HEK293T (cell line): ENCODE data around the gene WWC1.

Source experiments
- CTCF ChIA-PET: fragments of 350-600 bp; formaldehyde crosslinking; extraction: SDS; loops from one replicate; lab custom pipeline; 2021; ENCODE audit warnings: antibody characterized with exemption, inconsistent platforms; lab: Yijun Ruan, JAX
- POLR2A ChIA-PET: fragments of 350-600 bp; formaldehyde crosslinking; extraction: SDS; loops from one replicate; lab custom pipeline; 2020; ENCODE audit warnings: antibody characterized with exemption, inconsistent platforms; lab: Yijun Ruan, JAX
- DNase-seq: peaks from one replicate; pipeline ENCODE4 v3.0.0; 2012; ENCODE audit warnings: mixed read lengths; ENCODE audit errors: extremely low spot score
- ARNT ChIP-seq: fragments of 450-650 bp; IDR thresholded peaks from 2 replicates; pipeline ENCODE4 v1.6.1; 2017; ENCODE audit warnings: mild to moderate bottlenecking
- BHLHE40 ChIP-seq: fragments of 450-650 bp; IDR thresholded peaks from 2 replicates; pipeline ENCODE4 v1.6.1; 2016; ENCODE audit warnings: mild to moderate bottlenecking, moderate library complexity, borderline replicate concordance
- CTBP1 ChIP-seq: fragments of 450-650 bp; IDR thresholded peaks from 2 replicates; pipeline ENCODE4 v1.6.1; 2016; ENCODE audit warnings: borderline replicate concordance
- ELF4 ChIP-seq: fragments of 450-650 bp; IDR thresholded peaks from 2 replicates; pipeline ENCODE4 v1.6.1; 2017; ENCODE audit warnings: antibody characterized with exemption
- FOXA1 ChIP-seq: fragments of 450-650 bp; IDR thresholded peaks from 2 replicates; pipeline ENCODE4 v1.6.1; 2016; ENCODE audit warnings: mild to moderate bottlenecking
- FOXK2 ChIP-seq: fragments of 450-650 bp; IDR thresholded peaks from 2 replicates; pipeline ENCODE4 v1.6.1; 2016; ENCODE audit warnings: mild to moderate bottlenecking
- FOXM1 ChIP-seq: fragments of 450-650 bp; IDR thresholded peaks from 2 replicates; pipeline ENCODE4 v1.6.1; 2017; ENCODE audit warnings: mild to moderate bottlenecking, borderline replicate concordance
- HDGF ChIP-seq: fragments of 450-650 bp; IDR thresholded peaks from 2 replicates; pipeline ENCODE4 v1.6.1; 2017; ENCODE audit warnings: antibody characterized with exemption, borderline replicate concordance
- L3MBTL2 ChIP-seq: fragments of 450-650 bp; conservative IDR thresholded peaks from 2 replicates; pipeline ENCODE4 v1.6.1; 2016; ENCODE audit warnings: mild to moderate bottlenecking
- LEF1 ChIP-seq: fragments of 450-650 bp; IDR thresholded peaks from 2 replicates; pipeline ENCODE4 v1.6.1; 2017; ENCODE audit warnings: mild to moderate bottlenecking, borderline replicate concordance
- NFRKB ChIP-seq: fragments of 450-650 bp; IDR thresholded peaks from 2 replicates; pipeline ENCODE4 v1.6.1; 2016; ENCODE audit warnings: mild to moderate bottlenecking, moderate library complexity
- SP1 ChIP-seq: fragments of 450-650 bp; IDR thresholded peaks from 2 replicates; pipeline ENCODE4 v1.6.1; 2017
- SUZ12 ChIP-seq: fragments of 450-650 bp; IDR thresholded peaks from 2 replicates; pipeline ENCODE4 v1.6.1; 2016; ENCODE audit warnings: mild to moderate bottlenecking
- TARDBP ChIP-seq: fragments of 450-650 bp; IDR thresholded peaks from 2 replicates; pipeline ENCODE4 v1.6.1; 2016
- ZNF384 ChIP-seq: fragments of 450-650 bp; IDR thresholded peaks from 2 replicates; pipeline ENCODE4 v1.6.1; 2016
- TF ChIP-seq, protein P1 (sequence below): fragments of 450-650 bp; IDR thresholded peaks from 2 replicates; pipeline ENCODE4 v1.6.1; 2016

Gene WWC1

DNA sequence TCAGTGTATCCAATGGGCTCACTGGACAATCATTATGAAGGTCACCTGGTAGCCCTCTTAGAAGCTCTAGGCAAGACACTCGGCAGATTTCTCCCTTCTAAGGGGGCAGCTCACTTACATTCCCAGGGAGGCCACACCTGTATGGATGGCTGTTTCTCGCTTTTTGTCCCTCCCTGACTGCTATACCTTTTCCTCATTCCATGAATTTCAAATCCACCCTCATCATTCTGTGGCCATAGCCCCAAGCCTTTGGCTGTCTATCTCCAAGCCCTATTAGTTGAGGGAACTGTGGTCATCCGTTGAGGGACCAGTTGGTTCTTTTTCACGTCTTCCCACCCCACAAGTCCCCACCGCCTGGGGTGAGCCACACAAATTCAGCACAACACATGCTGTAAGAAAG lies 109.8 kb downstream of the WWC1 start:
- DNase-seq, result no peak
- CTCF ChIA-PET, result no interaction called here
- POLR2A ChIA-PET, result no interaction called here
- TF ChIP-seq FOXM1, result no peak
- TF ChIP-seq NFRKB, result no peak
- TF ChIP-seq FOXA1, result no peak
- no peak for TF ChIP-seq CTBP1
- TF ChIP-seq, protein P1, sequence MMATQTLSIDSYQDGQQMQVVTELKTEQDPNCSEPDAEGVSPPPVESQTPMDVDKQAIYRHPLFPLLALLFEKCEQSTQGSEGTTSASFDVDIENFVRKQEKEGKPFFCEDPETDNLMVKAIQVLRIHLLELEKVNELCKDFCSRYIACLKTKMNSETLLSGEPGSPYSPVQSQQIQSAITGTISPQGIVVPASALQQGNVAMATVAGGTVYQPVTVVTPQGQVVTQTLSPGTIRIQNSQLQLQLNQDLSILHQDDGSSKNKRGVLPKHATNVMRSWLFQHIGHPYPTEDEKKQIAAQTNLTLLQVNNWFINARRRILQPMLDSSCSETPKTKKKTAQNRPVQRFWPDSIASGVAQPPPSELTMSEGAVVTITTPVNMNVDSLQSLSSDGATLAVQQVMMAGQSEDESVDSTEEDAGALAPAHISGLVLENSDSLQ, result no peak
- no peak for TF ChIP-seq HDGF
- no peak for TF ChIP-seq TARDBP
- TF ChIP-seq ZNF384, result no peak

DNA sequence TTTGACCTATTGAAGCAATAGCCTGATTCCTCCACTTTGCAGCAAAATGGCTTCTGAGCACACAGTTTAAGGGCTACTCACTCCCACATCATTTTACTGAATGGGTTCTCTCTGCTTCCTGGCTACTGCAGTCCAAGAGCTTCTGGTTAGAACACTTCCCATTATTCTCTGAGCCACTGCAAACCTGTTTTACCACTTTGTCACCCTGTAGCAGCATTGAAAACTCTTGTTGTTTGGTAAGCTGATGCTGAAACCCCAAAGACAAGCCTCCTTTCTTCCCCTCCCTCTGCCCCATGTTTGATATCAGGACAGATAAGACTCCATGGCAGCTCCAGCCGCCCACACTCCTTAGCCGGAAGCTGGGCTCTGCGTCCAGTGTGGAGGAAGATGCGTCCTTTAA lies 110.4 kb downstream of the WWC1 start:
- ChIA-PET POLR2A (no interaction called here), CTCF (interaction anchor here (0.6 kb wide), 1 partner anchor 21 kb away, joined by 4 read pairs; no protein-coding TSS in a partner anchor)
- no peak for TF ChIP-seq ZNF384
- TF ChIP-seq HDGF, result no peak
- no peak for TF ChIP-seq L3MBTL2
- TF ChIP-seq BHLHE40, result no peak
- no peak for DNase-seq

DNA sequence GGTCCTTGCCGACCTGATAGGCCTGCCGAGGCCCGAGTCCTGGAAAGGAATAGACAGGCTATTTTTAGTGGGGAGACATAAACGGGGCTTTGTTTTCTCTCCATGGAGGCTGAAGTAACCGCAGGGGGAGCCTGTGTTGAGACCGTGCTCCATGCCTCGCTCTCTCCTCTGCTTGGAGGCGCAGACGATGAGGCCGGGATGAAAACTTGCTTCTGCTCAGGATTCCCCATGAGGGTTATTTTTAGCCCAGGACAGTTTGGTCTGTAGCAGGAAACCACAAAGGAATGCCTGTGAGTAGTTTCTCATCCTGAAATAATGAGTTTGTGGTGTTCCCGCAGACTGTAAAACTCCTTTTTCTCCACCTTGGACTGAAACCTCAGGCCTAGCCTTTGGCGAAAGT lies 112.9 kb downstream of the WWC1 start:
- ChIA-PET POLR2A (no interaction called here), CTCF (no interaction called here)
- no peak for TF ChIP-seq ZNF384
- no peak for TF ChIP-seq FOXA1
- no peak for TF ChIP-seq TARDBP
- DNase-seq, result no peak

DNA sequence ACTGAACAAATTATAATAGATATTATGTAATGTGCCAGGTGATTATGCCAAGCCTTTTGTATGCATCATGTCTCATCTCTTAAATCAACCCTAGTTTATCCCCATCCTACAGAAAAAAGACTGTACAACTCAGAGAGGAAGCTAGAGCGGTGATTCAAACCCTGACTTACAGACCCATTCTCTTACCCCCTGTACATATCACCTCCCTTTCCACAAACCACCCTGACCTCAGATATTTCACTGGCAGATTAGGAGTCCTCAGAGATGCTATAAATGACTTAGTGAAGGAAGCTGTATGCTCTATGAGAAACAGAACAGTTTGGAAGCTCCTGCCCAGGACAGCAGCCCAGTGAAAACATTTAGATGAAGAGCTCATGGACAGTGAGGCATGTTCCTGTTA lies 115.8 kb downstream of the WWC1 start:
- TF ChIP-seq SP1, result no peak
- TF ChIP-seq CTBP1, result no peak
- no peak for TF ChIP-seq TARDBP
- TF ChIP-seq SUZ12, result no peak
- no peak for TF ChIP-seq FOXA1
- TF ChIP-seq LEF1, result no peak
- TF ChIP-seq, protein P1, result no peak
- no peak for TF ChIP-seq ARNT
- no peak for TF ChIP-seq ELF4
- TF ChIP-seq BHLHE40, result no peak
- CTCF ChIA-PET, result interaction anchor here (1.7 kb wide), 1 partner anchor 15 kb away, joined by 5 read pairs; no protein-coding TSS in a partner anchor
- DNase-seq, result no peak
- POLR2A ChIA-PET, result interaction anchor here (1.1 kb wide), 1 partner anchor 10 kb away, joined by 3 read pairs; no protein-coding TSS in a partner anchor

DNA sequence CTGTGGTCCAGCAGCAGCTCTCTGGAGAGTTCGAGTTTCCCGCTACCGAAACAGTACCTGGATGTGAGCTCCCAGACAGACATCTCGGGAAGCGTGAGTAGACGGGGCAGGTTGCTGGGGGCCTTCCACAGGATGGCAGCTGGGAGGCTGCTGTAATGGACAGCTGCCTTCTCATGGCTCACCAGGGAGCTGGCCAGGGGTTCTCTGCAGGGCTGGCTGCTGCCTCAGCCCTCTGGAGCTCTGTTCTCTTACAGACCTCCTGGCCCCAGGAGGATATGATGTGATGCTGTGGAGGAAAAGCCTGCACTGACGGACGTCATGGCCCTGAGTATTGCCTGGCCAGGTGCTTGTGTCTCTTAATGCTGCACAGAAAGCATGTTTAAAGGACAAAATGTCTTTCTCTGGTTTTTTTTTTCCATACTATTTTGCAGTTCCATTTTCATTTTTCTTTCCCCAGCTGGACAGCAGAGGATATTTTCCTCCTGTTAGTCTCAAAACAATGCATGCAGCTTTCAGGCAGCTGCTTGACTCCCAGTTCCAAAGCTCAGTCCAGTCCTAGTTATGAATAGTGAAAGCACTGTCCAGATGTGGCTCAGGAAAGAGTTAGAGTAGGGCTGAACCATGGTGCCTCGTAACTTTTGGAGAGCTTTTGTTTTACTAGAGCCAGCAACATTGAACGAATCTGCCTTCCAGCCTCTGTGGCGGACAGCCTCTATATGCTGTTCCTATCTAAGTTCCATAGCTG lies 117.3 kb downstream of the WWC1 start:
- ChIA-PET POLR2A (no interaction called here), CTCF (interaction anchor here (0.6 kb wide), 1 partner anchor 139 kb away, joined by 3 read pairs; no protein-coding TSS in a partner anchor)
- no peak for TF ChIP-seq ARNT
- no peak for TF ChIP-seq SUZ12
- TF ChIP-seq SP1, result no peak
- no peak for TF ChIP-seq HDGF
- TF ChIP-seq ELF4, result no peak
- TF ChIP-seq NFRKB, result no peak
- no peak for TF ChIP-seq BHLHE40
- TF ChIP-seq ZNF384, result no peak
- no peak for TF ChIP-seq TARDBP
- TF ChIP-seq CTBP1, result no peak
- TF ChIP-seq L3MBTL2, result no peak
- no peak for TF ChIP-seq LEF1
- no peak for TF ChIP-seq FOXK2
- TF ChIP-seq, protein P1, result no peak
- no peak for TF ChIP-seq FOXM1
- TF ChIP-seq FOXA1, result no peak
- no peak for DNase-seq

DNA sequence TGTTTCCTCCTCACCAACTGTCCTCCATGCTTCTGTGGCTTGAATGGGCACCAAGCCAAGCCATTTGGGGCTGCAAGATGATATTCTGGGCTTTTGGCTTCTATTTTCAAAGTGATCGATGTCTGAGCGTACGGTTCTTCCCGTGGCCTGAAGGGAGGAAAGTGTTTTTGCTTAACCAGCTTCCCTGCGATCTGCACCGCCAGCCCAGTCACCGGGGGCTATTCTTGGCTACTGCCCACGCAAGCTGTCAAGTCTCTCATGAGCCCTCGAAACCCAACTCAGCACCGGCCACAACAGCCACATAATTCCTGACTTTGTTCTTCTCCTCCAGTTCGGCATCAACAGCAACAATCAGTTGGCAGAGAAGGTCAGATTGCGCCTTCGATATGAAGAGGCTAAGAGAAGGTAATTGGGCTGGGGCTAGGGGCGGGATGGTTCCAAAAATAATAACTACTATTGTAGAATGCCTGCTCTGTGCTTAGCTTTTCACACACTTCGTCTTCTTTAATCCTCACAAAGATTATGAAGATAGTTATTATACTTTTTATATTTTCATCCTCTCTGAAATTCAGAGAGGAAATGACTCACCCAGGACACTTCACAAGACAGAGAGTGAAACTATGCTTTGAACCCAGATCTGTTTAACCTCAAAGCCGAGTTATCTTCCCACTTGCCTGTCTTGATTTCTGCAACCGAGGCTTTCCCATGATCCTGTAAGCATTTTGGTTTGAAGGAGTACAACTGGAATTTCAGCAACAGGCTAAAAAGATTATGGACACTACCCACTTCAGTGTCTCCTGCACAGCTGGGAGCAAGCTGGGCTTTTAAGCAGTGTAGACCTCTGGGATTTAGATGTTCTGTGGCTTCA lies 118.4 kb downstream of the WWC1 start:
- ChIA-PET POLR2A (no interaction called here), CTCF (no interaction called here)
- no peak for DNase-seq
- TF ChIP-seq NFRKB, result no peak
- TF ChIP-seq ELF4, result no peak
- no peak for TF ChIP-seq SUZ12
- no peak for TF ChIP-seq BHLHE40
- no peak for TF ChIP-seq ZNF384
- TF ChIP-seq FOXM1, result no peak
- TF ChIP-seq FOXK2, result no peak
- TF ChIP-seq CTBP1, result no peak
- TF ChIP-seq, protein P1, result no peak
